HG03280 (cell line): Measurements from ENCODE around the gene THAP4.
"Not testable (repeated sequence)": the region's sequence is repeated elsewhere in the genome, so short reads cannot be mapped to it uniquely, and the experiment has no call there.

Source experiments
- ATAC-seq: cut with Tn5 transposase; IDR thresholded peaks from one replicate; pipeline ENCODE4 v1.9.1; 2021; ENCODE audit warnings: mild to moderate bottlenecking, moderate library complexity; ENCODE audit not compliant: unreplicated experiment

The THAP4 gene

DNA sequence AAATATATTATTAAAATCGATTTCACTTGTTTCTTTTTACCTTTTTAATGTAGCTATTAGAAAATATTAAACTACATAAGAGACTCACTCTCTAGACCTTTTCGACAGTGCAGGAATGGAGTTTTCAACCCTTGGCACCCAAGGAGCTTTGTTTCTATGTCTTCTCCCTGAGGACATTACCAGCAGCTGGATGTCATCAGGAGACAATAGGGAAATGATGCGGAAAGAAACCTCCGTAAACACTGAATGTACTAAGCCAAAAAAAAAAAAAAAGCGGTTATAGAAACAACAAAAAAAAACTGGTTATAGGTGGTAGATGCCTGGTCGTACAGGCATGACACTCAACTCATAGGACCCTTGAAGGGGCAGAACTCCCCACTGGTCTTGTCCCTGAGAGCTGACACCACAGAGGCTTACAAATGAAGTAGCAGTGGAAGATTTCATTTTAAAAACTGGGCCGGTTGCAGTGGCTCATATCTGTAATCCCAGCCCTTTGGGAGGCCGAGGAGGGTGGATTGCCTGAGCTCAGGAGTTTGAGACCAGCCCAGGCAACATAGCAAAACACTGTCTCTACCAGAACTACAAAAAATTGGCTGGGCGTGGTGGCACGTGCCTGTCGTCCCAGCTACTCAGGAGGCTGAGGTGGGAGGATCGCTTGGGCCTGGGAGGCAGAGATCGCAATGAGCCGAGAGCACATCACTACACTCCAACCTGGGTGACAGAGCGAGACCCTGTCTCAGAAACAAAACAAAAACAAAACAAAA lies 23.8 kb downstream of the THAP4 start:
- ATAC-seq = no peak

DNA sequence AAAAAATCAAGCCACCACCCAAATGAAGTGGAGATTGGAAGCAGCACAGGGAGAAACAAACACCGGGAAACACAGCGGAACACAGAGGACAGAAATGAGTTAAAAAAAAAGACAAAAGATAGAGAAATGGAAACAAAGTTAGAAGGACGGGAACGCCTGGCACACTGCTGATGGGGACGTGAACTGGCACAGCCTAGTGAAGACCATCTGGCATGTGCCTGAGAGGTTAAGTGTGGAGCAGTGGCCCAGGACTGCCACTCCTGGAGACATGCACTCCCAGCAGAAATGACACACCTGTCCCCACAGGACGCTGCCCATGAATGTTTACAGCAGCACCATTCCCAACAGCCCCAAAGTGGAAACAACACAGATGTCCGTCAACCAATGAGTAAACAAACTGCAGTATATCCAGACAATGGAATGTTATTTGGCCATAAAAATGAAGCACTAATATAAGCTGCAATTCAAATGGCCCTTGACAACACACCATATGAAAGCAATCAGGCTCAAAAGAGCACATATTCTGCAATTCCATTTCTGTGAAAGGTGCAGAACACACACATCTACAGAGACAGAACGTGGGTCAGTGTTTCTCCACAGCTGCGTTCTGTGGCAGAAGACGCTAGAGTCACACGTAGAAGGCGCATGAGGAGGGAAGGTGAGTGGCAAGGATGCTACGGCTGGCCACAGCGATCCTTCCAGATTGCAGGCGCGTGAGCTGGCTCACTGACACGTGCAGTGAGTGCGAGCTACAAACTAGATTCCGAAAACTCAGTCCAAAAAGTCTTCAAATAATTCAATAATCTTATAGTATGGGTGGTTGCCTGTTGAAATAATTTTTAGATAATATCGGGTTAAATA lies 24.6 kb downstream of the THAP4 start:
- ATAC-seq = no peak

DNA sequence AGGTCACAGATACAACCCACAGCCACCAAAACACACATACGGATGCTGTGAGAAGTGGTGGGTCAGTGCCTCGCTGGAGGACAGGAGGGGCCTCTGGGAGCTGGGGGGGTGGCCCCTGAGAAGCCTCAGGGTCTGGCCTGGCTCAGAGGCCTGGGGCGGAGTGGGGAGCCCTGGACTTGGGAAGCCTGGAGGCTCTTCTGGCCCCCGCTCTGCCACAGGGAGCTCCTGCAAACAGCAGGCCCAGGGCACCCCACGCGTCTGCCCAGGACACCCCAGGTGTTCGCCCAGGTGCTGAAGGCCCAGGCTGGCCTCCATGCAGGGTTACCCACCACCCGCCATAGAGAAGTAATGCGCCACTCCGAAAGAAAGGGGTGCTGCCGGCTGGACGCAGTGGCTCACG lies 25.9 kb downstream of the THAP4 start:
- ATAC-seq = no peak

DNA sequence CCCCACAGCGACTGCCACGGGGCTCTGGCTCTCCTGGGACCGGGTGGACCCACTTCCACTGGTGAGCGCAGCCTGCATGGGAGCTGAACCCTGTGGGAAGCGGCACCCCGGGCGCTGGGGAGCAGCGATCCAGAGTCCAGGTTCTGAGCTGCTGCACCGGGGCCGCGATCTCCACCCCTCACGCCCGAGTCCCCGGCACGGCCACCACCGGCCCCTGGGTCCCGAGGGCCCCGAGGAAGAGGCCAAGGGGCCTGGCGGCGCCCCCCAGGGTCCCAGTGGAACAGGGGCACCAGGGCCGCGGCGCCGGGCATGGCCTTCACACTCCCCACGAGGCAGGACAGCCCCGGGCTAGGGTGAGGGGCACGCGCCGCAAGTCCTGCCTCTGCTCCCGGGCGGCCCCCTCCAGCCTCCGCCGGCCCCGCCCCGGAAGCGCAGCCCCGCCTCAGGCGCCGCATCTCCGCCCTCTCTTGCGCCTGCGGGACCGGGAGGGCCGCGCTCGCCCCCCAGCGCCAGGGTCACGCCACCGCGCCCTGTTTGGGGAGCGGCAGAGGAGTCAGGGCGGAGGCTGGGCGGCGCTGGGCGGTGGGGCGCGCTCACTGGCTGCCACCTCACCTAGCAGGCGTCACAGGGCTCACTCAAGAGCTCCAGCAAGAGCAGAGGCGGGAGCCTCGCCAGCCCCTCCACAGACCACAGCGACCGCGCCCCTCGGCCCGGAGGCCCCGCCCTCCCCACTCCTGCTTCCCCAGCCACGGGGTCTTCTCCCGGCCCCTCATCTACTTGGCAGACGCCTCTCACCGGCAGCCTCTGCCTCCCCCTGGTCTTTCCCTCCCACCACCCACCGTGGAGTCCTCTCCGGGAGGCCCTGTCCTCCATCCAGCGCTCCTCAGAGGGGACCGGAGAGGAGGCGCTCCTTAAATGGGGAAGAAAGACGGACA lies 26.8 kb downstream of the THAP4 start:
- ATAC-seq = peak; percentile 98

DNA sequence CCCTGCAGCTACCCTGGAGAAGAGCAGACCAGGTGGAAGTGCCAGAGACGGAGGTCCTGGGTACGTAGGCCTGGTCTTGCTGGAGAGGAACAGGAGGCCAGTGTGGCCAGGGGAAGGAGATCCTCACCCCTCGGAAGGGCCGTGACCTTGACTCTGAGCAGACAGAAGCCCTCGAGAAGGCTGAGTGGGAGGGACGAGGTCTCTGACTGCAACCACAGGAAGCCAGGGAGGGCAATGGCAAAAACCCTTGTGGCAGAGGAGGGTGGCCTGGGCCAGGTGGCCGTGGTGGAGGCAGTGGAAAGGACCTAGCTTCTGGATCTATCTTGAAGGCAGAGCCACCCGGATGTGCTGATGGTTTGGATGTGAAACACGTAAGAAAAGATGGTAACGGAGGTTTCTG lies 28.1 kb downstream of the THAP4 start:
- no peak for ATAC-seq

DNA sequence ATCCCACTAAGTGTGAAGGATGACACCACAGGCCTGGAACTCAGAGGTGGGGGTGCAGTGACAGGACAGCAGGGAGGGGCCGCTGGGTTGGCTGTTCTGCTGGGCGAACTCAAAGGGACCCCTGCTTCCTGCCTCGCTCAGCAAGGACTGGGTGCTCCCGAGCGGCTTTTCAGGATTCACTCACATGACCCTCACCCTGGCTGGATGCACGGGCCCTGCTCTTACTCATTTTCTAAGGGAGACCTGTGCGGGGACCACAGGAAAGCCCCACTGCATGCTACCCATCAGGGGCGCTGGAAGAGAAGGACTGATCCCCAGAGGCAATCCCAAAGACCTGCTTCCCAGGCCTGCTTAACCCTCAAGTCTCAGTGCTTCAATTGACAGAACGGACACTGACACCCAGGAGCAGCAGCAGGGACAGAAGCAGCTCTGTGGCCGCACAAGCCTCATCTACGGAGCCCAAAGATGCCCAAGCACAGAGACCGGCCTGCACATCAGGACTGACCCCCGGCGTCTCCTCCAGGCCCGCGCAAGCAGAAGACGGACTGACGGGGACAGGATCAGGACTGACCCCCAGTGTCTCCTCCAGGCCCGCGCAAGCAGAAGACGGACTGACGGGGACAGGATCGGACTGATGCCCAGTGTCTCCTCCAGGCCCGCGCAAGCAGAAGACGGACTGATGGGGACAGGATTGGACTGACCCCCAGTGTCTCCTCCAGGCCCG lies 29.6 kb downstream of the THAP4 start:
- no peak for ATAC-seq

DNA sequence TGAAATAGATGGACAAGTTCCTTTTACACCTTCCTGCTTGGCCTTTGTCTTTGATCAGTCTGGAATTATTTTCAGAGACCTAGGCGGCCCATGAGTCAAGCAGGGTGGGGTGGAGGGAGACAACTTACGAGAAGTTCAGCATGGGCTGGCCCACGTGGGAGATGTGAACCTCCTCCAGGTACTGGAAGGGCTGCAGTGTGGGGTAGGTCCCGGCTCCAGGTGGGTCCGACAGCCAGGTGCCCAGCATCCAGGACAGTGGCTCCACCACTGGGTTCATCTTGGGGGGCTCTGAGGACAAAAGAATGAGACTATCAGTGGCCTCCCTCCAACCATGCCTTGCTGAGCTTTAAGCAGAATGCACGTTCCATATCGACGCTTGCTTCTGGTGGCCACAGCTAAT lies 30.8 kb downstream of the THAP4 start:
- no peak for ATAC-seq

DNA sequence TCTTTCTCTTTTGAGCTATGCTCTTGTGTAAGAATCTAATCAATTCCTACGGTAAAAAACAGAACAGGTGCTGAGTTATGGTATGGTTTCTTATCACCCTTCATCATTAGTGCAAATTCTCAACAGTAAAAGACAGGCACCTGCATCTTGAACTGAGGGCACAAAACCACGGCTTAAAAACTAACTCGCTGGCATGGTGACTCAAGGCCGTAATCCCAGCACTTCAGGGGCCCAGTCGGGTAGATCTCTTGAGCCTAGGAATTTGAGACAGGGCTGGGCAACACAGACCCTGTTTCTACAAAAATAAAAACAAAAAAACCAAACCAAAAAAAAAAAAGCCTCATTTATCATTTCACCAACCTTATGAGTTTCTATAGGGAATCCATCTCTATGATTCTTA lies 33.3 kb downstream of the THAP4 start:
- ATAC-seq = no peak

DNA sequence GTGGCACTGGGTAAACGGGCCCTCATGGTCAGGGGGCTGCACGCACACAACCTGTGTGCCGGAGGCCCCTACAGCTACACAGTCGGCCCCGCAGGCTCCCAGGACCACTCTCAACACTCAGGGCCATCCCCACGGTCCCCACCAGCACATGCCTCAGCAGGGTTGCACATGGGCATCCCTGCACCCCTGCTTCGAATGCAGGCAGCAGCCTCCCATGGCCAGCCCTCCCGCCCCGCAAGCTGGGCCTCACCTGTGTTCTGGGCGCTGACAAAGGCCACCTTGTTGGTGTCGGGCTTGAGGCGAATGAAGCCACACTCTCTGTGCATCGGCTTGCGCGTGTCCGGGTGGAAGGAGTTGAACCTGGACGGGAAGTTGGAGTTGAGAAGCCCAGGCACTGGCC lies 34.2 kb downstream of the THAP4 start:
- no peak for ATAC-seq

DNA sequence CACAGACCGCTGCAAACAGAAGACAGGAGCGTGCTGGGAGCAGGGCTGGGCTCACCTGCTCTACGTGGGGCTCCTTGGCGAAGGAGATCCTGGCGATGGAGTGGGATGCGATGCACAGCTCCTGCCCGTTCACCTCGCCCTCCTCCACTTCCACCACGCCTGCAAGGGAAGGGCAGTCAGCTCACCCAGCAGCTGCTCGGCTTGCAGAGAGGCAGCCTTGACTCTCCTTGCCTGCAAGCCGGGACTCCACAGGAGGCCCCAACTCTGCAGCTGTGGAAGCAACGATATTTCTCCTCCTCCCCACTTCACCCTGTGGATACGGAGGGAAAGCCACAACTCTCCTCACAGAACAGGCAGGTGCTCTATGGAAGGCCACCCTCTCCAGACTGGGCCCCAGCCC lies 35.1 kb downstream of the THAP4 start:
- ATAC-seq = no peak

DNA sequence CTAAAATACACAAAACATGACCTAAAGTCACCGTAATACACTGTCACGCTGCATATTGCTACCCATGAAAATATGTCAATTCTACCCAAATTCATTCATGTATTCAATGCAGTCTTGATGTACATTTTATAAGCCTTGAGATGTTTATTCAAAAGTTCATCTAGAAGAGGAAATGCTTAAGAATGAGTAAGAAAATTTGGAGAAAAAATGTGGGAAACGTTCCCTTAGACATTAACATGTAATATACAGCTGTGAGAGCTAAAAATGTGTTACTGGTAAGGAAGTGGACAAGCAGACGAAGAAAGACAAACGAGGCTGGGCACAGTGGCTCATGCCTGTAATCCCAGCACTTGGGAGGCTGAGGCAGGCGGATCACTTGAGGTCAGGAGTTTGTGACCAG lies 37.3 kb downstream of the THAP4 start:
- no peak for ATAC-seq

DNA sequence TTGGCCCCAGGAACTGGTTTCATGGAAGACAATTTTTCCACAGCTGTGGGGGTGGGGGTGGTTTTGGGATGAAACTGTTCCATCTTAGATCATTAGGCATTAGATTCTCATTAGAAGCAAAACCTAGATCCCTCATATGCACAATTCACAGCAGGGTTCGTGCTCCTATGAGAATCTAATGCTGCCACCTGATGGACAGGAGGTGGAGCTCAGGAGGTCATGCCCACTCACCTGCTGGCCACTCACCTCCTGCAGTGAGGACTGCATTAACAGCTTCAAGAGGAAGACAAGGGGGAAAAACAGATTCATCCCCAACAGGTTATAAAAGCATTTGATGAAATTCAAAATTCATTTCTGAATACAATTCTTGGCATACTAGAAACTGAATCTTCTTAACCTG lies 38.5 kb downstream of the THAP4 start:
- no peak for ATAC-seq

DNA sequence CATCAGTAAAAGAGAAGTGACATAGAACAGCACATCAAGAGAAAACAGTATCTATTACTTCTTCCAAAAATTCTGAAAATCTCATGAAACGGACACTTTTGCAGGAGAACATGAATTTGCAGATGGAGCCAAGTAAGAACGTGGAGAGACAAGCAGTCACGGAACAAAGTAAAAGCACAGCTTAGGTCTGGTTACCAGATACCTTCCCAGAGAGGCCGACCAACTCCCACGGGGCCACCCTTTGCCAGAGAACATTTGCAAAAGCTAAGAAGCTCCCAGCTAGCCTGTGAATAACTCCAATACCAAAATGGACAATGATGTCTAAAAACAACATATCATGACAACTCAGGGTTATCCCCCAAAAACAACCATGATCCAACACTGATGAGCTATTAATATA lies 38.9 kb downstream of the THAP4 start:
- ATAC-seq = no peak

DNA sequence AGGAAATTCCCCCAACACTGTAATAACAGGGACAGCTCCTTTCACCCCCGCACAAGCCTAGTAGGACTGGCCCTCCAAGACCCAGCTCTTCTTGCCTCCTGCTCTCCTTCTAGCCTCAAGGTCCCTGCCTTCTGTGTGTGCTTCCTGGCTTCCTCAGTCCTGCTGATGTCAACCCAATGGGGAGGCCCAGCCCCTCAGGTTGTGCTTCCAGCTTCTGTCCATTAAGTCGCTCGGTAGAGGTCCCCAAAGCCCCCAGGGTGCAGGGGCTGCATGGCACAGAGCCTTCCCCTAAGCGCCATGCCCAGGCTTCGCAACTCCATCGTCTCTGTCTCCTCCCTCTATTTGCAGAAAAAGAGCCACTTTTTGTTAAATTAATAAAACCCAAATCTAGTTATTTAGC lies 39.4 kb downstream of the THAP4 start:
- ATAC-seq = no peak

DNA sequence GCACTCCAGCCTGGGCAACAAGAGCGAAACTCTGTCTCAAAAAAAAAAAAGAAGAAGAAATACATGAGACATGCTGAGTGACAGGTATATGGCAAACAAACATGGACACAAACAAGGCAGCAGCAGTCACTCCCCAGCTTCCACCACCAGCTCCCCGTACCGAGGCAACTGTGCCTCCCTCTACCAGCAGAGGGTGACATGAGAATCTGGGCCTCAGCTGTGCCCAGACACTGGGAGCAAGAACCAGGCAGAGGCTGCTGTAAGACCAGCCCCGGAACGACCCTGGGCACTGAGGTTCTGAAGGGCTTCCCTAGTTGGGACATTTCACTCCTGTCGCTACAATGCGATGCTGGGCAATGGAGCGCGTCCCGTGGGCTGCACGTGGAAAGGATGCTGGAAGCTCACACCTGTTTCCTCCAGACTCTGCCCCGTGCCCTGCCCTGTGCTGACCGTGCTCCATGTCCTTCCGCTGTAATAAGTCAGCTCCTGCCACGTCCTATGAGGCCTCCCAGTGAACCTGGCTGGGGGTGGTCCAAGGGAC lies 41.3 kb downstream of the THAP4 start:
- ATAC-seq = no peak

DNA sequence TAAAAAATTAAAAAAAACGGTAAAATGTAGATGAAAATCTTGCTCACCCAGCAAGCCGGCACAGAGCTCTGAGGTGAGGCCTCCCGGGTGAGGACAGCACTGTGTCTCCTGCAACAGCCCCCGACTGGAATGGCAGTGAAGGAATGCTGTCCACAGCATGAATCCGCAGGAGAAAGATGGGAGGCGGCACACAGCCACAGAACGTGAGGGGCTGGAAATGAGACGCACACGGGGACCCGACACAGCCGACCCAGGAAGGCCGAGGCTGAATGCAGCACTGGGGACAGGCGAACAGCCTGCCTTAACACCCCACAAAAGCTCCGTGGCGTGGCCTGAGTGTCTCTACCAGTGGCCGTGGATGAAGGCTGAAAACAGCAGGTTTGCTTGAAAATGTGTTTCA lies 43.7 kb downstream of the THAP4 start:
- ATAC-seq = no peak

DNA sequence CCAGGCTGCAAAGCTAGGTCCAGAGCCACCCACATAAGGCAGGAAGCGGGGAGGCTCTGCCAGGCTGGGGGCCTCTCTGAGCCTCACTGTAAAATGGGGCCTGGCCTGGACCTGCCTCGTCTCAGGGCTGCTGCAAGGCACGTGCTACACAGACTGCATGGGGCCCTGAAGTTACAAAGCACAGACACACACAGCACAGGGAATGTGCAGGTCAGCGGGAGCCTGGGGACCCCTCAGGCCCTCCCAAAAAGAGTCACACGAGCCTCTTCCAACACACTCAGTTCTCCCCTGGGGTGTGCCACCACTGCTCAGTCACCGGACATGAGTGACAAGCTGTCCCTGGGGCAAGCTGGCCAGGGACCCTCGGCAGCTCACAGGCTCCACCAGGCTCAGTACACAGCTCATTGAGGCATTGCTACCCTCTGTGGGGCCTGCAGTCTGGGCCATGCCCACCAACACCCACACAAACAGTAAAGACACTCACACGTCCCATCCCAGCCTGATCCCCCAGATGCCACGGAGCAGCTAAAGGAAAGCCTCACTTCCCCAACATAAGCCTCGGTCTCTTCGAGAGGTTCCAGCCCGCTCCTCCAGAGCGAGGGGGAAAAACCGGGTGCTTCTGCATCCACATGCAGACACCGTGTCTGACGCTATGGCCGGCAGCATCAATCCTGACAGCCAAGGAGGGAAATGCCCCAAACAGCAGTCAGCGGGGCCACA lies 44.7 kb downstream of the THAP4 start:
- ATAC-seq = no peak

DNA sequence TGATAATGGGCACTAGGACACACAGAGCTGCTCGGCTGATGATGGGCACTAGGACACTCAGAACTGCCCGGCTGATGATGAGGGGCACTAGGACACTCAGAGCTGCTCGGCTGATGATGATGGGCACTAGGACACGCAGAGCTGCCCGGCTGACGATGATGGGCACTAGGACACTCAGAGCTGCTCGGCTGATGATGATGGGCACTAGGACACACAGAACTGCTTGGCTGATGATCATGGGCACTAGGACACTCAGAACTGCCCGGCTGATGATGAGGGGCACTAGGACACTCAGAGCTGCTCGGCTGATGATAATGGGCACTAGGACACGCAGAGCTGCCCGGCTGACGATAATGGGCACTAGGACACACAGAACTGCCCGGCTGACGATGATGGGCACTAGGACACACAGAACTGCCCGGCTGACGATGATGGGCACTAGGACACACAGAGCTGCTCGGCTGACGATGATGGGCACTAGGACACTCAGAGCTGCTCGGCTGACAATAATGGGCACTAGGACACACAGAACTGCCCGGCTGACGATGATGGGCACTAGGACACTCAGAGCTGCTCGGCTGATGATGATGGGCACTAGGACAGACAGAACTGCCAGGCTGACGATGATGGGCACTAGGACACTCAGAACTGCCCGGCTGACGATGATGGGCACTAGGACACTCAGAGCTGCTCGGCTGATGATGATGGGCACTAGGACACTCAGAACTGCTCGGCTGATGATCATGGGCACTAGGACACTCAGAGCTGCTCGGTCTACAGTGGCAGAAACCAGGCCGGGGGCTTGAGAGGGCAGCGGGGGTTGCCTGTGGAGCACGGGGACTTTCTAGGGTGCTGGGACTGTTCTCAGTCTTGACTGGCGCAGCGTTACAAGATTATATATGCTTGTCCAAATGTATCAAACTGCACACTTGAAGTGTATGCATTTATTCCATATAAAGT lies 46.2 kb downstream of the THAP4 start:
- not testable (repeated sequence) for ATAC-seq

DNA sequence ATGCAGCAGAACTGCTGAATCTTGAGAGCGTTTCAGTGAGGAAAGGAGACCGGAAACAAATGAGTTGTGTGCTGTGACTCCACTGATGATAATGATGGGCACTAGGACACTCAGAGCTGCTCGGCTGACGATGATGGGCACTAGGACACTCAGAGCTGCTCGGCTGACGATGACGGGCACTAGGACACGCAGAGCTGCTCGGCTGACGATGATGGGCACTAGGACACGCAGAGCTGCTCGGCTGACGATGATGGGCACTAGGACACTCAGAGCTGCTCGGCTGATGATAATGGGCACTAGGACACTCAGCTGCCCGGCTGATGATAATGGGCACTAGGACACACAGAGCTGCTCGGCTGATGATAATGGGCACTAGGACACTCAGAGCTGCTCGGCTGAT lies 47.1 kb downstream of the THAP4 start:
- not testable (repeated sequence) for ATAC-seq
